ENCODE measurements around the gene VPS9D1. TPM values are rescaled to one million over a fixed set of nuclear protein-coding genes. Genes with fewer than 3 reads are reported as not detected.
"Not testable (repeated sequence)": the region's sequence is repeated elsewhere in the genome, so short reads cannot be mapped to it uniquely, and the experiment has no call there.

The VPS9D1 gene
- total RNA-seq, 1 experiment from 2014 or later = 12.0 TPM

- no peak for DNase-seq (ENCODE audit: low spot score)
These were observed 51.9 kb downstream of the VPS9D1 start for GRCh38 chr16:89668790-89669158.

- no peak for DNase-seq (ENCODE audit: low spot score)
These were observed 53.1 kb downstream of the VPS9D1 start for GRCh38 chr16:89667633-89668032.

GRCh38 chr16:89667000-89667399 is 53.7 kb downstream of the VPS9D1 start:
- DNase-seq (ENCODE audit: low spot score) = peak; percentile 35

- not testable (repeated sequence) for DNase-seq (ENCODE audit: low spot score)
These were observed 56.5 kb downstream of the VPS9D1 start for GRCh38 chr16:89664238-89664637.

- DNase-seq (ENCODE audit: low spot score) = no peak
These were observed 59.5 kb downstream of the VPS9D1 start for GRCh38 chr16:89661215-89661614.

GRCh38 chr16:89660146-89660545 is 60.6 kb downstream of the VPS9D1 start:
- DNase-seq (ENCODE audit: low spot score) = no peak

- DNase-seq (ENCODE audit: low spot score) = peak; percentile 19
These were observed 62.3 kb downstream of the VPS9D1 start for GRCh38 chr16:89658221-89658879.

- DNase-seq (ENCODE audit: low spot score) = peak; percentile 79
These were observed 63.1 kb downstream of the VPS9D1 start, which contains the start of the genes CHMP1A and SPATA33 for GRCh38 chr16:89657442-89658220. Gene CHMP1A (minus strand): TSS chr16:89657708. CDS start chr16:89657588, 120 bp downstream. Gene SPATA33 (plus strand): TSS chr16:89657836. CDS start chr16:89657912, 76 bp downstream.

Other genes starting within 250 kb of the VPS9D1 start
- gene ANKRD11, start 230.3 kb downstream of the VPS9D1 start, total RNA-seq (2014; rRNA removed; shearing (Covaris generic)) = 48.3 and 61.6 TPM in 2 replicates
- gene SPG7, start 212.5 kb downstream of the VPS9D1 start, total RNA-seq (2014; rRNA removed; shearing (Covaris generic)) = 171 and 208 TPM in 2 replicates
- 4,331 and 5,553 TPM in 2 replicates for gene RPL13, start 160.2 kb downstream of the VPS9D1 start, total RNA-seq (2014; rRNA removed; shearing (Covaris generic))
- gene CPNE7, start 145.1 kb downstream of the VPS9D1 start, total RNA-seq (2014; rRNA removed; shearing (Covaris generic)) = 4.7 and 18.5 TPM in 2 replicates
- 0.43 and 1.2 TPM in 2 replicates for gene DPEP1, start 107.3 kb downstream of the VPS9D1 start, total RNA-seq (2014; rRNA removed; shearing (Covaris generic))
- 83.6 and 105 TPM in 2 replicates for gene CHMP1A, start 63.2 kb downstream of the VPS9D1 start, total RNA-seq (2014; rRNA removed; shearing (Covaris generic))
- gene SPATA33, start 63.1 kb downstream of the VPS9D1 start, total RNA-seq (2014; rRNA removed; shearing (Covaris generic)) = 8.5 and 12.4 TPM in 2 replicates
- 31.1 and 46.6 TPM in 2 replicates for gene CDK10, start 34.2 kb downstream of the VPS9D1 start, total RNA-seq (2014; rRNA removed; shearing (Covaris generic))
- 21.1 and 24.3 TPM in 2 replicates for gene SPATA2L, start 19.2 kb downstream of the VPS9D1 start, total RNA-seq (2014; rRNA removed; shearing (Covaris generic))
- 14.6 and 18.9 TPM in 2 replicates for gene ZNF276, start 639 bp upstream of the VPS9D1 start, total RNA-seq (2014; rRNA removed; shearing (Covaris generic))
- 51.8 and 55.9 TPM in 2 replicates for gene FANCA, start 95.7 kb upstream of the VPS9D1 start, total RNA-seq (2014; rRNA removed; shearing (Covaris generic))
- gene SPIRE2, start 107.6 kb upstream of the VPS9D1 start, total RNA-seq (2014; rRNA removed; shearing (Covaris generic)) = 6.9 and 12.6 TPM in 2 replicates
- gene TCF25, start 152.7 kb upstream of the VPS9D1 start, total RNA-seq (2014; rRNA removed; shearing (Covaris generic)) = 145 and 153 TPM in 2 replicates
- gene MC1R, start 198.0 kb upstream of the VPS9D1 start, total RNA-seq (2014; rRNA removed; shearing (Covaris generic)) = 7.2 and 9.8 TPM in 2 replicates
- 743 and 810 TPM in 2 replicates for gene TUBB3, start 202.4 kb upstream of the VPS9D1 start, total RNA-seq (2014; rRNA removed; shearing (Covaris generic))
- 116 and 146 TPM in 2 replicates for gene DEF8, start 227.9 kb upstream of the VPS9D1 start, total RNA-seq (2014; rRNA removed; shearing (Covaris generic))